CD14-positive monocyte (primary cell): ENCODE measurements around the gene RRBP1. TPM values are rescaled to one million over a fixed set of nuclear protein-coding genes. Genes with fewer than 3 reads are reported as not detected.

Experiments used
- DNase-seq, 3 donors: peaks; one replicate each; pipeline ENCODE4 v3.0.0-alpha.2; 2011 to 2022
- H2AFZ ChIP-seq: 2 replicates; pipeline ENCODE4 v1.6.0; 2012; ENCODE audit warnings: mild to moderate bottlenecking, low read depth, low read length, inconsistent platforms; ENCODE audit not compliant: insufficient read depth, poor library complexity, severe bottlenecking
- H3K27ac ChIP-seq, 2 donors: 1 replicate in 1 of 2; 2 replicates in 1 of 2; pipeline ENCODE4 v1.5.1; 2012 to 2013; ENCODE audit warnings: low read length in 2 of 2, control low read depth in 1 of 2, inconsistent platforms in 1 of 2, low read depth in 1 of 2, mild to moderate bottlenecking in 1 of 2
- H3K27me3 ChIP-seq, 2 donors: one replicate each; pipeline versions ENCODE4 v1.6.0 to v1.6.1; 2011 to 2013; ENCODE audit warnings: low read length in 2 of 2; ENCODE audit not compliant: control insufficient read depth in 2 of 2, insufficient read depth in 2 of 2
- H3K36me3 ChIP-seq, 2 donors: replicated peaks in 1 of 2; 1 replicate in 1 of 2; 2 replicates in 1 of 2; pipeline versions ENCODE4 v1.5.1 to v1.6.1; 2012 to 2013; ENCODE audit warnings: low read length in 2 of 2, control low read depth in 1 of 2, inconsistent platforms in 1 of 2, mild to moderate bottlenecking in 1 of 2; ENCODE audit not compliant: insufficient read depth in 2 of 2, control insufficient read depth in 1 of 2
- H3K4me1 ChIP-seq, 2 donors: 1 replicate in 1 of 2; 2 replicates in 1 of 2; pipeline versions ENCODE4 v1.5.1 to v1.6.1; 2012 to 2013; ENCODE audit warnings: low read length in 2 of 2, control low read depth in 1 of 2, inconsistent platforms in 1 of 2, mild to moderate bottlenecking in 1 of 2, moderate library complexity in 1 of 2; ENCODE audit not compliant: insufficient read depth in 2 of 2, control insufficient read depth in 1 of 2
- H3K4me2 ChIP-seq: replicated peaks from 2 replicates; pipeline ENCODE3; 2012; ENCODE audit warnings: low read length, moderate library complexity, mild to moderate bottlenecking; ENCODE audit not compliant: poor library complexity, severe bottlenecking; ENCODE audit errors: extremely low read depth
- H3K4me3 ChIP-seq, 3 experiments: fragments of 200-600 bp in 1 of 3; sonication (generic) in 1 of 3; replicated peaks in 1 of 3; 1 replicate in 2 of 3; 2 replicates in 1 of 3; pipeline ENCODE4 v1.5.1; 2011 to 2013; ENCODE audit warnings: low read length in 3 of 3, mild to moderate bottlenecking in 3 of 3, control low read depth in 2 of 3, low read depth in 2 of 3, inconsistent platforms in 1 of 3, moderate library complexity in 1 of 3
- H3K79me2 ChIP-seq: 2 replicates; pipeline ENCODE4 v1.6.0; 2012; ENCODE audit warnings: mild to moderate bottlenecking, control low read depth, inconsistent platforms, low read length, moderate library complexity; ENCODE audit not compliant: insufficient read depth
- H3K9ac ChIP-seq: 2 replicates; pipeline ENCODE4 v1.6.0; 2017; ENCODE audit warnings: low read length, mild to moderate bottlenecking; ENCODE audit not compliant: insufficient read depth, poor library complexity, severe bottlenecking
- H3K9me3 ChIP-seq, 2 donors: replicated peaks in 1 of 2; 1 replicate in 1 of 2; 2 replicates in 1 of 2; pipeline versions ENCODE4 v1.5.1 to v1.6.1; 2012 to 2013; ENCODE audit warnings: low read length in 2 of 2, control low read depth in 1 of 2; ENCODE audit not compliant: control insufficient read depth in 1 of 2, insufficient read depth in 1 of 2
- H4K20me1 ChIP-seq: 2 replicates; pipeline ENCODE4 v1.6.0; 2012; ENCODE audit warnings: mild to moderate bottlenecking, low read length, control low read depth, moderate library complexity; ENCODE audit not compliant: insufficient read depth
- H3K27ac Mint-ChIP-seq, 7 donors: one replicate each; pipeline ENCODE4 v1.8.0; 2020; ENCODE audit warnings: mild to moderate bottlenecking in 7 of 7, mixed read lengths in 7 of 7, moderate library complexity in 6 of 7, inconsistent platforms in 2 of 7
- H3K27me3 Mint-ChIP-seq, 3 donors: one replicate each; pipeline ENCODE4 v1.8.0; 2021 to 2022; ENCODE audit warnings: low read depth in 3 of 3, mild to moderate bottlenecking in 3 of 3, mixed read lengths in 3 of 3, moderate library complexity in 3 of 3, inconsistent platforms in 1 of 3
- H3K36me3 Mint-ChIP-seq, 2 donors: one replicate each; pipeline ENCODE4 v1.8.0; 2020; ENCODE audit warnings: mixed read lengths in 2 of 2, inconsistent platforms in 1 of 2, mild to moderate bottlenecking in 1 of 2
- H3K4me1 Mint-ChIP-seq: one replicate; pipeline ENCODE4 v1.8.0; 2020; ENCODE audit warnings: mild to moderate bottlenecking, mixed read lengths
- H3K4me3 Mint-ChIP-seq, 2 donors: one replicate each; pipeline ENCODE4 v1.8.0; 2020; ENCODE audit warnings: mild to moderate bottlenecking in 2 of 2, mixed read lengths in 2 of 2, moderate library complexity in 1 of 2
- H3K9me3 Mint-ChIP-seq, 7 donors: one replicate each; pipeline ENCODE4 v1.8.0; 2020 to 2022; ENCODE audit warnings: mixed read lengths in 7 of 7, mild to moderate bottlenecking in 6 of 7, moderate library complexity in 6 of 7, inconsistent platforms in 2 of 7
- CTCF ChIP-seq: fragments of 200-600 bp; IDR thresholded peaks from one replicate; pipeline ENCODE4 v1.8.0; 2022; ENCODE audit warnings: antibody characterized with exemption, mild to moderate bottlenecking
- WGBS: methylation state at CpG from one replicate; pipeline ENCODE4 v1.1.5; 2013; ENCODE audit warnings: missing lambda C conversion rate; ENCODE audit not compliant: insufficient coverage; 5-methylcytosine and 5-hydroxymethylcytosine counted together
- intact Hi-C, 2 donors: fragments of 100-400 bp; cut with micrococcal nuclease; formaldehyde crosslinking; loops; one replicate each; pipeline versions ENCODE4 v1.15.0 to v1.15.1; 2023
- polyA plus RNA-seq, 3 donors: library from polyadenylated mRNA; depleted of rRNA in 1 of 3; unstranded in 2 of 3; stranded (reverse) in 1 of 3; fragments of 300-500 nt in 2 of 3; fragments of >200 nt in 1 of 3; fragmentation: Illumina TruSeq in 2 of 3; gene quantifications; 1 replicate in 2 of 3; 2 replicates in 1 of 3; pipeline ENCODE4 v1.2.3, GENCODE V29; 2012 to 2021

The RRBP1 gene
- polyA plus RNA-seq, 3 donors, result 4.7 to 22.2 (median 7.5) TPM

GRCh38 chr20:17696287-17696686 is 14.2 kb upstream of the RRBP1 start:
- Mint-ChIP-seq H3K27me3 (peaks cover 2 to 4% (median 3%) of the 10 kb centered on the region in 3 donors), H3K9me3 (peaks cover 0 to 10% (median 3%) of the 10 kb centered on the region in 7 donors), H3K4me1 (no peaks in the 10 kb centered on the region), H3K36me3 (no peaks in the 10 kb centered on the region), H3K27ac (no peak overlapping the region), H3K4me3 (no peak overlapping the region)
- no peak overlapping the region for H3K4me2 ChIP-seq
- H3K27me3 ChIP-seq, result no peaks in the 10 kb centered on the region
- H4K20me1 ChIP-seq, result no peaks in the 10 kb centered on the region
- H2AFZ ChIP-seq, result no peak overlapping the region
- no peaks in the 10 kb centered on the region for H3K9me3 ChIP-seq
- H3K79me2 ChIP-seq, result no peaks in the 10 kb centered on the region
- no peak for TF ChIP-seq CTCF
- no peaks in the 10 kb centered on the region for H3K4me1 ChIP-seq
- DNase-seq, result no peak
- no peak overlapping the region for H3K9ac ChIP-seq
- no CpG with 5 or more reads among the region's 1 CpG for WGBS
- H3K4me3 ChIP-seq, result no peak overlapping the region
- intact Hi-C loops, result no loop called here
- H3K27ac ChIP-seq, result no peak overlapping the region
- H3K36me3 ChIP-seq, result no peaks in the 10 kb centered on the region

GRCh38 chr20:17694767-17695166 is 12.7 kb upstream of the RRBP1 start:
- no peak overlapping the region for H3K9ac ChIP-seq
- DNase-seq, result no peak
- H3K36me3 Mint-ChIP-seq, result no peaks in the 10 kb centered on the region
- H3K9me3 Mint-ChIP-seq, result peaks cover 0 to 10% (median 3%) of the 10 kb centered on the region in 7 donors
- no peak overlapping the region for H3K4me3 ChIP-seq
- intact Hi-C loops, result no loop called here
- no peak overlapping the region for H3K4me3 Mint-ChIP-seq
- no peaks in the 10 kb centered on the region for H3K79me2 ChIP-seq
- WGBS, result 100% methylated on average over 1 of the region's 3 CpGs
- H3K4me1 Mint-ChIP-seq, result no peaks in the 10 kb centered on the region
- H3K9me3 ChIP-seq, result no peaks in the 10 kb centered on the region
- no peak overlapping the region for H2AFZ ChIP-seq
- H3K4me1 ChIP-seq, result no peaks in the 10 kb centered on the region
- no peaks in the 10 kb centered on the region for H3K36me3 ChIP-seq
- H4K20me1 ChIP-seq, result no peaks in the 10 kb centered on the region
- H3K27ac ChIP-seq, result no peak overlapping the region
- peaks cover 2 to 5% (median 3%) of the 10 kb centered on the region in 3 donors for H3K27me3 Mint-ChIP-seq
- no peak for TF ChIP-seq CTCF
- no peak overlapping the region for H3K4me2 ChIP-seq
- no peaks in the 10 kb centered on the region for H3K27me3 ChIP-seq
- H3K27ac Mint-ChIP-seq, result no peak overlapping the region
